ENCODE results near the gene PRICKLE3. TPM values are rescaled to one million over a fixed set of nuclear protein-coding genes. Genes with fewer than 3 reads are reported as not detected.

The PRICKLE3 gene
- total RNA-seq, 1 donor, result 5.2 TPM

GRCh38 chrX:49199906-49200771 lies 14.0 kb upstream of the PRICKLE3 start, which contains the start of gene SYP:
Gene SYP, minus strand, starts transcription at chrX:49200193. Its CDS starts 7 bp downstream, at chrX:49200186.
- TF ChIP-seq CTCF (IDR thresholded peaks at IDR 0.05; ENCODE audit: insufficient read depth, low read depth, low read length), result no peak
- peak within 1 kb of the TSS; percentile 41 for H3K4me3 ChIP-seq (ENCODE audit: low read depth, low read length)
- DNase-seq (ENCODE audit: low read depth), result peak; percentile 88

DNA sequence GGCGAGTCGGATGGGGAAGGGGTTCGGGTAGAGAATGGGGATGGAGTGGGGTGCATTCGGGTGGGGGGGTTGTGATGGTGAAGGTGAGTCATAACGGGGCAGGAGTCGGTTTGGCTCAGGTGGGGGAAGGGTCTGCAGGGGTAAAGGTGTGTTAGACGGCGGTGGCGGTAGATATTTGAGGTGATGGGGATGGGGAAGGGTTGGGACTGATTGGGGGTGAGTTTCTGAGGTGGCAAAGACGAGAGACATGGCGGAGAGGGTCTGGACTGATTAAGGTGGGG lies 13.1 kb upstream of the PRICKLE3 start:
- TF ChIP-seq CTCF (IDR thresholded peaks at IDR 0.05; ENCODE audit: insufficient read depth, low read depth, low read length), result no peak
- H3K4me3 ChIP-seq (ENCODE audit: low read depth, low read length), result no peak overlapping the region
- DNase-seq (ENCODE audit: low read depth), result no peak

GRCh38 chrX:49198540-49199314 lies 12.6 kb upstream of the PRICKLE3 start:
- no peak overlapping the region for H3K4me3 ChIP-seq (ENCODE audit: low read depth, low read length)
- TF ChIP-seq CTCF (IDR thresholded peaks at IDR 0.05; ENCODE audit: insufficient read depth, low read depth, low read length), result no peak
- DNase-seq (ENCODE audit: low read depth), result no peak

DNA sequence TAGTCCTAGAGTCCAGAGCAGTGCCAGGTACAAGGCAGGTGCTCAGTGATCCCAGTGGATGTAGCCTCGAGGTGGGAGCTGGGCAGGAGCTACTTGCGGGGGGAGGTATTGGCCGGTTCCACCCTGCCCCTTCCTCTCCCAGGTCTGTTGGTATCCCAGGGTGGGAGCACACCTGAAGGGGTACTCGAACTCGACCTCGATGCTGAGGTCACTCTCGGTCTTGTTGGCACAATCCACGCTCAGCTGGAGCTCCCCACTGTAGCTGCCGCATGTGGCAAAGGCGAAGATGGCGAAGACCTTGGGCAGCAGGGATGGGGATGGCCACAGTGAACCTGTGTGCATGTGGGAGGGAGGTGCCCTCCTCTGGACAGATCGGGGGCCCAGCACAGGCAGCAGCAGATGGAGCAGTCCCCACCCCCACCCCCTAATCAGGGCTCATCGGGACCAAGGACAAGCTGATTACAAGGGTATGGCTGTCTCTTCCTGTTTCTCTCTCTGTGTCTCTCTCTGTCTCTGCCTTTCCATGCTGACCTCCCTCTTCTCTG lies 11.4 kb upstream of the PRICKLE3 start:
- DNase-seq (ENCODE audit: low read depth), result no peak
- H3K4me3 ChIP-seq (ENCODE audit: low read depth, low read length), result no peak overlapping the region
- no peak for TF ChIP-seq CTCF (IDR thresholded peaks at IDR 0.05; ENCODE audit: insufficient read depth, low read depth, low read length)

DNA sequence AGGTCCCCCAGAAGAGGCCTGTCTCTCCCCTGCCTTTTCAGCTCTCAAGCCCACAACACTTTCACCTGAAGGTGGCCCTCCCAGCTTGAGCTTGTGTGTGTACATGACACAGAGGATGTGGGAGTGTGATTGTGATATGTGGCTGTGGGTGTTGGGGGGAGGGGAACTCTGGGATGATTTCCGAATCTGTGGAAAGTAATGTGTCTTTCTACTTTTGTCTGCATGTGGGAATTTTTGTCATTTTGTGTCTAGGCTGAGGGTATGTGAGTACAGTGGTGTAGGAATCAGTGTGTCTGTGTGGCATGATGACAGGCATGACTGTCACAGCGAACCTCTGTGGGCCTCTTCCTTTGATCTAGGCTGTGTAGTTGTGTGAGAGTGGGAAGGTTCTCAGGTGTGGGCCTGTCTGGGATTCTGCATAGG lies 7.4 kb upstream of the PRICKLE3 start:
- H3K4me3 ChIP-seq (ENCODE audit: low read depth, low read length), result no peak overlapping the region
- TF ChIP-seq CTCF (IDR thresholded peaks at IDR 0.05; ENCODE audit: insufficient read depth, low read depth, low read length), result no peak
- no peak for DNase-seq (ENCODE audit: low read depth)

GRCh38 chrX:49192722-49193328 lies 6.7 kb upstream of the PRICKLE3 start:
- H3K4me3 ChIP-seq (ENCODE audit: low read depth, low read length), result no peak overlapping the region
- DNase-seq (ENCODE audit: low read depth), result no peak
- TF ChIP-seq CTCF (IDR thresholded peaks at IDR 0.05; ENCODE audit: insufficient read depth, low read depth, low read length), result peak; percentile 63

All from fibroblast of villous mesenchyme (primary cell).